Left forelimb (tissue), 1 donor: ENCODE results near the gene SH3PXD2A.

Experiments used
- DNase-seq: peaks from one replicate; pipeline ENCODE4 v3.0.0-alpha.2; 2018; ENCODE audit warnings: low spot score

SH3PXD2A gene

GRCh38 chr10:103558911-103559310, 296.5 kb downstream of the SH3PXD2A start:
- DNase-seq, result no peak

- DNase-seq, result no peak
Observed at GRCh38 chr10:103557455-103557854, 297.9 kb downstream of the SH3PXD2A start.

- no peak for DNase-seq
Observed at GRCh38 chr10:103556383-103557007, 298.9 kb downstream of the SH3PXD2A start.

GRCh38 chr10:103555712-103556111, 299.7 kb downstream of the SH3PXD2A start:
- DNase-seq, result no peak

GRCh38 chr10:103555325-103555649, 300.1 kb downstream of the SH3PXD2A start:
- DNase-seq, result no peak

- no peak for DNase-seq
Observed at GRCh38 chr10:103554488-103555324, 300.7 kb downstream of the SH3PXD2A start.

- DNase-seq, result no peak
Observed at GRCh38 chr10:103553743-103554487, 301.5 kb downstream of the SH3PXD2A start.

- DNase-seq, result no peak
Observed at GRCh38 chr10:103552856-103553742, 302.3 kb downstream of the SH3PXD2A start.

GRCh38 chr10:103551619-103552602, 303.5 kb downstream of the SH3PXD2A start:
- no peak for DNase-seq

GRCh38 chr10:103550229-103550628, 305.1 kb downstream of the SH3PXD2A start:
- no peak for DNase-seq

- DNase-seq, result no peak
Observed at GRCh38 chr10:103549349-103549685, 306.1 kb downstream of the SH3PXD2A start.

- no peak for DNase-seq
Observed at GRCh38 chr10:103548581-103549348, 306.6 kb downstream of the SH3PXD2A start.

GRCh38 chr10:103548006-103548405, 307.4 kb downstream of the SH3PXD2A start:
- no peak for DNase-seq

- DNase-seq, result no peak
Observed at GRCh38 chr10:103547391-103547946, 307.9 kb downstream of the SH3PXD2A start.

GRCh38 chr10:103546401-103546800, 309.0 kb downstream of the SH3PXD2A start:
- no peak for DNase-seq

GRCh38 chr10:103545771-103546281, 309.6 kb downstream of the SH3PXD2A start:
- DNase-seq, result no peak

GRCh38 chr10:103545366-103545765, 310.0 kb downstream of the SH3PXD2A start:
- no peak for DNase-seq

GRCh38 chr10:103544657-103545310, 310.6 kb downstream of the SH3PXD2A start:
- no peak for DNase-seq
